Testis (tissue), 3 donors: ENCODE data around the gene CGB7. TPM values are rescaled to one million over a fixed set of nuclear protein-coding genes. Genes with fewer than 3 reads are reported as not detected.

ENCODE experiments used
- DNase-seq: peaks from one replicate; pipeline ENCODE4 v3.0.0-alpha.2; 2019
- H3K27ac ChIP-seq, 2 donors: fragments of 200-600 bp; sonication (generic); one replicate each; pipeline ENCODE4 v1.5.1; 2019
- H3K27me3 ChIP-seq: fragments of 200-600 bp; sonication (generic); one replicate; pipeline ENCODE4 v1.5.1; 2019
- H3K36me3 ChIP-seq: fragments of 200-600 bp; sonication (generic); one replicate; pipeline ENCODE4 v1.5.1; 2017; ENCODE audit warnings: low read depth; ENCODE audit errors: missing control alignments
- H3K4me1 ChIP-seq: fragments of 200-600 bp; sonication (generic); one replicate; pipeline ENCODE4 v1.5.1; 2019
- H3K4me3 ChIP-seq, 2 donors: fragments of 200-600 bp; sonication (generic); one replicate each; pipeline ENCODE4 v1.5.1; 2017 to 2019
- H3K9me3 ChIP-seq: fragments of 200-600 bp; sonication (generic); one replicate; pipeline ENCODE4 v1.5.1; 2017
- POLR2A ChIP-seq: fragments of 450-650 bp; IDR thresholded peaks from one replicate; pipeline ENCODE4 v1.6.1; 2017; ENCODE audit warnings: antibody characterized with exemption, mild to moderate bottlenecking, moderate library complexity
- WGBS, 2 donors: methylation state at CpG; one replicate each; pipeline ENCODE4 v1.1.5; 2018; 5-methylcytosine and 5-hydroxymethylcytosine counted together
- intact Hi-C: fragments of 100-400 bp; cut with DNase I; formaldehyde crosslinking; loops from one replicate; pipeline ENCODE4 v1.15.1; 2023; ENCODE audit warnings: low total_unique reads
- polyA plus RNA-seq: library from polyadenylated mRNA; stranded (reverse); fragments of 350-450 nt; fragmentation: Illumina TruSeq; extraction: RNeasy Lipid Tissue Mini Kit (QIAGEN cat#74804); gene quantifications from one replicate; pipeline ENCODE4 v1.2.3, GENCODE V29; 2014; ENCODE audit warnings: low read depth, low replicate concordance; ENCODE audit not compliant: insufficient read depth
- total RNA-seq, 2 donors: library from RNA; depleted of rRNA; stranded (reverse); fragments of >200 nt; gene quantifications; one replicate each; pipeline ENCODE4 v1.2.3, GENCODE V29; 2016
- TF ChIP-seq, protein P1 (sequence below), 3 experiments: fragments of 450-650 bp in 2 of 3; fragments of 200-600 bp in 1 of 3; sonication (generic) in 1 of 3; IDR thresholded peaks; one replicate each; pipeline ENCODE4 v1.5.1; 2016 to 2019; ENCODE audit warnings: antibody characterized with exemption in 3 of 3, mild to moderate bottlenecking in 2 of 3, moderate library complexity in 1 of 3

The CGB7 gene
- total and polyA plus RNA-seq, 3 donors from 2014 or later, result 1.7 to 3.8 (median 3.0) TPM

DNA sequence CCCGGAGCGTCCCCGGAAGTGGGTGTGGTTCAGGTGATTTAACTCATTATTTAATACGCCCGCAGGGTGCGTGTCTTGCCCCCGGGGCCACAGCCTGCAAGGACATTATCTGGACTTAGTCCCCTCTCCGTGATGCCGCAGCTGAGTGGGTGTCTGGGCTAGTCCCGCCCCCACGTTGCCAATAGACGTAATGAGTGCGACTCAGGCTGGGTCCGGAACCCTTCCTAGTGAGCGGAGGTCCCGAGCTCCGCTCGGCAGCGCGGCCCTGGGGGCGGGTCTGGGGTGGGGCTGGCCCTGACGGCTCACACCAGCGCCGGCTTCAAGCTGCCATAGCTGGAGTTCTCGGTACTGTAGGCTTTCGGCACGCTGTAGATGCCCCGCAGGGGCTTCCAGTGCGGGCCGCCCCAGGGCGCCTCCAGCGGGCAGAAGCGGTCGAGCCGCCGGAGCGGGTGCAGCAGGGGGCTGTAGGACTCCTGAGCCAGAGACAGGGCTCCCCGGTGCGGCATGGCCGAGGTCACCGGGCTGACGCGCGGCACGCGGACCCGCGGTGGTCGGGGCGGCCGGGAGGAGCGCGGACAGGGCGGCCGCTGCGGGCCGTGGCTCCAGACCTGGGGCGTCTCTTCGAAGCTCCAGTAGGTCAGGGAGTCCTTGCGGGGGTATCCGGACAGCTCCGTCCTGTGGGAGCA, 39.7 kb downstream of the CGB7 start:
- Histone ChIP-seq H3K4me3 (peak overlapping the region; percentile 31 to 59), H3K9me3 (no peaks in the 10 kb centered on the region), H3K36me3 (no peaks in the 10 kb centered on the region), H3K27me3 (no peaks in the 10 kb centered on the region), H3K4me1 (peaks cover 16% of the 10 kb centered on the region), H3K27ac (no peak overlapping the region)
- DNase-seq, result peak; percentile 30
- TF ChIP-seq, protein P1, sequence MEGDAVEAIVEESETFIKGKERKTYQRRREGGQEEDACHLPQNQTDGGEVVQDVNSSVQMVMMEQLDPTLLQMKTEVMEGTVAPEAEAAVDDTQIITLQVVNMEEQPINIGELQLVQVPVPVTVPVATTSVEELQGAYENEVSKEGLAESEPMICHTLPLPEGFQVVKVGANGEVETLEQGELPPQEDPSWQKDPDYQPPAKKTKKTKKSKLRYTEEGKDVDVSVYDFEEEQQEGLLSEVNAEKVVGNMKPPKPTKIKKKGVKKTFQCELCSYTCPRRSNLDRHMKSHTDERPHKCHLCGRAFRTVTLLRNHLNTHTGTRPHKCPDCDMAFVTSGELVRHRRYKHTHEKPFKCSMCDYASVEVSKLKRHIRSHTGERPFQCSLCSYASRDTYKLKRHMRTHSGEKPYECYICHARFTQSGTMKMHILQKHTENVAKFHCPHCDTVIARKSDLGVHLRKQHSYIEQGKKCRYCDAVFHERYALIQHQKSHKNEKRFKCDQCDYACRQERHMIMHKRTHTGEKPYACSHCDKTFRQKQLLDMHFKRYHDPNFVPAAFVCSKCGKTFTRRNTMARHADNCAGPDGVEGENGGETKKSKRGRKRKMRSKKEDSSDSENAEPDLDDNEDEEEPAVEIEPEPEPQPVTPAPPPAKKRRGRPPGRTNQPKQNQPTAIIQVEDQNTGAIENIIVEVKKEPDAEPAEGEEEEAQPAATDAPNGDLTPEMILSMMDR (IDR thresholded peaks at IDR 0.05), result peak; percentile 5 to 32 (median 8)
- TF ChIP-seq POLR2A, result no peak
- WGBS, 2 donors, result 2 to 3% methylated on average over 8 to 62 of the region's 62 CpGs
- intact Hi-C loops, result no loop called here

DNA sequence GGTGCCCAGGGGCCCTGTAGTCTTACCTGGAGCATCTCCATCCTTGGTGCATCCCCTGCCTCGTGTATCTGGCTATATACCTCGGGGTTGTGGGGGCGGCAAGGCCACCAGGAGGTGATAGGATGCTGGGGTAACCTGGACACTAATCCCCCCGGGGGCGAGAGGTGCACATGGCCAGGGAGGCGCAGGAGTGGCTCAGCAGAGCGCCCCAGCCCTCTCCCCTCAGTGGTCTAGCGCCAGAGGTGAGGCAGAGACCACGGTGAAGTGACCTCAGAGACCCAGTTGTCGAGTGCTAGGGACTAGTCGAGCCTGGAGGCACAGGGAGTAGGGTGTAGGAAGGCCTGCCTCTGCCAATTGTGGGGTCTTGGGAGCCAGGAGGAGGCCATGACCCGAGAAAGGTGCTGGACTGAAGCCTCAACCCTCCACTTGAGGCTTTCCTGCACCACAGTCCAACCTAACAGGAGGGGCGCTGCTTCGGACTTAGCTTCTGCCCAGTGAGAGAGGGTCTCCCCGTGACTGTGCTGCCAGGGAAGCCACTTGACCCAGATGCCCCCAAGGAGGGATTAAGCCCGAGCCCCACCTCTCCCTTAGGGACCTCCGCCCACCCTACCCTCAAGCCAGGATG, 40.4 kb downstream of the CGB7 start, which contains the start of gene LHB:
TSS of gene LHB (minus strand) at position 51 of the 625 bp plus-strand sequence. CDS start at position 41, 10 bp downstream.
- DNase-seq, result no peak
- Histone ChIP-seq H3K4me3 (peak within 1 kb of the TSS; percentile 31 to 59), H3K27ac (no peak within 1 kb of the TSS), H3K36me3 (no peaks in the 10 kb centered on the region), H3K4me1 (peaks cover 16% of the 10 kb centered on the region), H3K9me3 (no peaks in the 10 kb centered on the region), H3K27me3 (no peaks in the 10 kb centered on the region)
- TF ChIP-seq POLR2A, result no peak
- TF ChIP-seq, protein P1 (IDR thresholded peaks at IDR 0.05), result no peak
- 63 to 65% methylated on average over 15 to 17 of the region's 17 CpGs for WGBS, 2 donors
- intact Hi-C loops, result no loop called here

DNA sequence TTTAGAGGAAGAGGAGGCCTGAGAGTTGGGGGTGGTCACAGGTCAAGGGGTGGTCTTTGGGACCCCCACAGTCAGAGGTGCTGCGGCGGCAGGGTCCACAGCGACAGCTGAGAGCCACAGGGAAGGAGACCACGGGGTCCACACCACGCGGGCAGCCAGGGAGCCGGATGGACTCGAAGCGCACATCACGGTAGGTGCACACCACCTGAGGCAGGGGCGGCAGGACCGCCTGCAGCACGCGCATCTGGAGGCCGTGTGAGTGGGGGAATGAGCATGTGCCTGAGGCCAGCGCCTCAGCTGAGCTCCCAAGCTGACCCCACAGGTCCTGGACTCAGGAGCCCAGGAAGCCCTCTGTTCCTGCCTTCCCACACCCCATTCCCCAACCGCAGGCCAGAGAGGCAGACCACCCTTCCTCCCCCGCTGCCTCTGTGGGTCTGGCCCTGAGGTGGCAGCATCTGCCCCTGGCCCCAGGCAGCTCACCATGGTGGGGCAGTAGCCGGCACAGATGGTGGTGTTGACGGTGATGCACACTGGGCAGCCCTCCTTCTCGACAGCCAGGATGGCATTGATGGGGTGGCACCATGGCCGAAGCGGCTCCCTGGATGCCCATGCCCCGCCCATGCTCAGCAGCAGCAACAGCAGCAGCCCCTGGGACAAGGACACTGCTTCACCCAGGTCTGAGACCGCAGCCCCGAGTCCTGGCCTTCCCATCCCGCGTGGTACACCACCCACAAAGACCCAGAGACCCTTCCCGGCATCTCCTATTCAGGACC, 41.3 kb downstream of the CGB7 start:
- TF ChIP-seq, protein P1 (IDR thresholded peaks at IDR 0.05), result no peak
- no peak for TF ChIP-seq POLR2A
- Histone ChIP-seq H3K36me3 (no peaks in the 10 kb centered on the region), H3K4me3 (no peak overlapping the region), H3K27me3 (no peaks in the 10 kb centered on the region), H3K4me1 (peaks cover 16% of the 10 kb centered on the region), H3K9me3 (no peaks in the 10 kb centered on the region), H3K27ac (no peak overlapping the region)
- 90 to 93% methylated on average over 9 to 29 of the region's 29 CpGs for WGBS, 2 donors
- intact Hi-C loops, result no loop called here
- no peak for DNase-seq

DNA sequence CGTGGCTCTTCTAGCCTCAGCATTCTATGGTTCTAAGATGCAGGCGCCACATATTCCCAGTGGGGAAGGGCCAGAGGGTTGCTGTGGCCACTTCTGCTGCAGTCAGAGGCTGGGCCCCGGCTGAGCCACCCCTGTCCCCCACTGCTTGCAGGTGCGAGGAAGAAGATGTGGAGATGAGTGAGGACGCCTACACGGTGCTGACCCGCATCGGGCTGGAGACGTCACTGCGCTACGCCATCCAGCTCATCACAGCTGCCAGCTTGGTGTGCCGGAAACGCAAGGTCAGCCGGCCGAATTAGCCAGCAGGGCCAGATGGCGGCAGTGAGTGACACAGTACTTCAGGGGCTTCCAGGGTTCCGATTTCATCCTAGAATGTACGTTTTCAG, 42.7 kb downstream of the CGB7 start:
- TF ChIP-seq, protein P1 (IDR thresholded peaks at IDR 0.05), result no peak
- TF ChIP-seq POLR2A, result no peak
- Histone ChIP-seq H3K27ac (no peak overlapping the region), H3K36me3 (no peaks in the 10 kb centered on the region), H3K9me3 (no peaks in the 10 kb centered on the region), H3K4me3 (no peak overlapping the region), H3K27me3 (no peaks in the 10 kb centered on the region), H3K4me1 (peaks cover 16% of the 10 kb centered on the region)
- WGBS, 2 donors, result 96% methylated on average over 18 of the region's 18 CpGs; no CpG with 5 or more reads in 1 of the 2 donors
- intact Hi-C loops, result no loop called here
- no peak for DNase-seq
